Activated T-helper 1 cell treated with Interleukin-2 at 50 U/mL for 16 hours (primary cell): Measurements from ENCODE around the gene GSG1L.

Source experiments
- DNase-seq: peaks from one replicate; pipeline ENCODE4 v3.0.0-alpha.2; 2020; ENCODE audit warnings: low read depth

The GSG1L gene

GRCh38 chr16:28014851-28015250 is 48.7 kb downstream of the GSG1L start:
- DNase-seq: no peak

GRCh38 chr16:28013878-28014277 is 49.6 kb downstream of the GSG1L start:
- DNase-seq: no peak

- DNase-seq: no peak
These were observed 50.1 kb downstream of the GSG1L start for GRCh38 chr16:28013392-28013791.

GRCh38 chr16:28011971-28012445 is 51.5 kb downstream of the GSG1L start:
- no peak for DNase-seq

GRCh38 chr16:28011223-28011622 is 52.3 kb downstream of the GSG1L start:
- no peak for DNase-seq

GRCh38 chr16:28010671-28011070 is 52.8 kb downstream of the GSG1L start:
- DNase-seq: no peak

- no peak for DNase-seq
These were observed 53.7 kb downstream of the GSG1L start for GRCh38 chr16:28009586-28010373.

- no peak for DNase-seq
These were observed 59.6 kb downstream of the GSG1L start for GRCh38 chr16:28003923-28004322.

GRCh38 chr16:28003021-28003865 is 60.3 kb downstream of the GSG1L start:
- no peak for DNase-seq

GRCh38 chr16:28001642-28002041 is 61.9 kb downstream of the GSG1L start:
- DNase-seq: no peak

- DNase-seq: no peak
These were observed 62.3 kb downstream of the GSG1L start for GRCh38 chr16:28001184-28001583.

GRCh38 chr16:28000314-28001169 is 63.0 kb downstream of the GSG1L start:
- DNase-seq: no peak

GRCh38 chr16:27999687-28000086 is 63.8 kb downstream of the GSG1L start:
- no peak for DNase-seq

- no peak for DNase-seq
These were observed 68.1 kb downstream of the GSG1L start for GRCh38 chr16:27995378-27995777.

GRCh38 chr16:27994686-27995085 is 68.8 kb downstream of the GSG1L start:
- DNase-seq: no peak

- DNase-seq: no peak
These were observed 69.9 kb downstream of the GSG1L start for GRCh38 chr16:27993587-27993986.

- DNase-seq: no peak
These were observed 71.6 kb downstream of the GSG1L start for GRCh38 chr16:27991876-27992275.

- DNase-seq: no peak
These were observed 77.5 kb downstream of the GSG1L start for GRCh38 chr16:27985981-27986380.

GRCh38 chr16:27984121-27984520 is 79.4 kb downstream of the GSG1L start:
- no peak for DNase-seq

GRCh38 chr16:27983244-27983643 is 80.3 kb downstream of the GSG1L start:
- DNase-seq: no peak

GRCh38 chr16:27982184-27982583 is 81.3 kb downstream of the GSG1L start:
- DNase-seq: no peak
